ENCODE data around the gene NCOA3. TPM values are rescaled to one million over a fixed set of nuclear protein-coding genes. Genes with fewer than 3 reads are reported as not detected.

Gene NCOA3
- total RNA-seq, 1 experiment from 2014 or later = 60.3 TPM

DNA sequence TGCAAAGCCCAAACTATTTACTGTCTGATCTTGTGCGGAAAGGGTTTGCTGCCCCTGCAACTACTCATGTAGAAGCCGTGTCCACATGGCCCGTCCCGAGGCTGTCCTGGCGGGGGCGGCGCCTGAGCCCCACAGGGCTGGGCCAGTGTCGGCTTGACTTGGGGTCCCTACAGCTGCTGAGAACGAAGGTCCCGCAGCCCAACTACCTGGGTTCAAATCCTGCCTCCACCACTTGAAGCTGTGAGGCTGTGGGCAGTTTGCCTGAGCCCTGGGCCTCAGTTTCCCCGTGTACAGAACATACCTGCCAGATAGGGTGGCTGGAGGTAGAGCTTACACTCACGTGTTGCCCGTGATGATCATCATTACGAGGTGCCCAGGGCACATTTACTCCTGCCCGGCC lies 172.5 kb downstream of the NCOA3 start:
- Mint-ChIP-seq H3K27me3 (ENCODE audit: unreplicated experiment) (no peaks in the 10 kb centered on the region), H3K36me3 (ENCODE audit: insufficient read depth, unreplicated experiment) (peaks cover 10% of the 10 kb centered on the region), H3K4me3 (ENCODE audit: low read depth, unreplicated experiment) (no peak overlapping the region), H3K9me3 (ENCODE audit: low read depth, unreplicated experiment) (no peaks in the 10 kb centered on the region), H3K4me1 (ENCODE audit: low read depth, unreplicated experiment) (no peaks in the 10 kb centered on the region), H3K27ac (ENCODE audit: unreplicated experiment) (no peak overlapping the region)
- CTCF ChIA-PET = interaction anchor here (1.3 kb wide), 1 partner anchor 10 kb away, joined by 3 read pairs; no protein-coding TSS in a partner anchor
- TF ChIP-seq, protein P1, sequence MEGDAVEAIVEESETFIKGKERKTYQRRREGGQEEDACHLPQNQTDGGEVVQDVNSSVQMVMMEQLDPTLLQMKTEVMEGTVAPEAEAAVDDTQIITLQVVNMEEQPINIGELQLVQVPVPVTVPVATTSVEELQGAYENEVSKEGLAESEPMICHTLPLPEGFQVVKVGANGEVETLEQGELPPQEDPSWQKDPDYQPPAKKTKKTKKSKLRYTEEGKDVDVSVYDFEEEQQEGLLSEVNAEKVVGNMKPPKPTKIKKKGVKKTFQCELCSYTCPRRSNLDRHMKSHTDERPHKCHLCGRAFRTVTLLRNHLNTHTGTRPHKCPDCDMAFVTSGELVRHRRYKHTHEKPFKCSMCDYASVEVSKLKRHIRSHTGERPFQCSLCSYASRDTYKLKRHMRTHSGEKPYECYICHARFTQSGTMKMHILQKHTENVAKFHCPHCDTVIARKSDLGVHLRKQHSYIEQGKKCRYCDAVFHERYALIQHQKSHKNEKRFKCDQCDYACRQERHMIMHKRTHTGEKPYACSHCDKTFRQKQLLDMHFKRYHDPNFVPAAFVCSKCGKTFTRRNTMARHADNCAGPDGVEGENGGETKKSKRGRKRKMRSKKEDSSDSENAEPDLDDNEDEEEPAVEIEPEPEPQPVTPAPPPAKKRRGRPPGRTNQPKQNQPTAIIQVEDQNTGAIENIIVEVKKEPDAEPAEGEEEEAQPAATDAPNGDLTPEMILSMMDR (IDR thresholded peaks at IDR 0.05; ENCODE audit: unreplicated experiment) = no peak
- intact Hi-C loops (cut with micrococcal nuclease; ENCODE audit: unreplicated experiment) = no loop called here
- DNase-seq = no peak
- no TSS peak for BruUV-seq (replicated peaks)

DNA sequence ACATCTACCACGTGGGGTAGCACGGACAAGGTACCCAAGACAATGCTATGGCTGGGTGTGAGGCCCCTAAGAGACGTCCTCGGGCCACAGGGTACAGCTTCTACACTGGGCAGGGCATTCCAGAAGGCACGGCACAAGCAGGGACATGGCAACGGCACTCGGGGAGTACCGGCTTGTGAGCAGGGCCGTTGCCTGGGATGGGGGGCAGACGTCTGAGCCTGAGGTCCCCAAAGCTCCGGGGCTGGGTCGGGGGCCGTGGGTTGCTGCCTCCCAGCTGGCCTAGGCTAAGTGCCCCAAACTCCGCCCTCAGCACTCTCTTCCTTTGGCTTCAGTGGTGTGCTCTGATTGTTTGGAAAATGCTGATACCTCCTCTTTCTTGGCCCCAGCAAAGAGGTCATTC lies 173.0 kb downstream of the NCOA3 start:
- Mint-ChIP-seq H3K27ac (ENCODE audit: unreplicated experiment) (no peak overlapping the region), H3K9me3 (ENCODE audit: low read depth, unreplicated experiment) (no peaks in the 10 kb centered on the region), H3K36me3 (ENCODE audit: insufficient read depth, unreplicated experiment) (peaks cover 10% of the 10 kb centered on the region), H3K27me3 (ENCODE audit: unreplicated experiment) (no peaks in the 10 kb centered on the region), H3K4me1 (ENCODE audit: low read depth, unreplicated experiment) (no peaks in the 10 kb centered on the region), H3K4me3 (ENCODE audit: low read depth, unreplicated experiment) (no peak overlapping the region)
- DNase-seq = no peak
- intact Hi-C loops (cut with micrococcal nuclease; ENCODE audit: unreplicated experiment) = loop anchor here (5.0 kb wide), 2 partner anchors 623 to 948 kb away; no protein-coding TSS in a partner anchor
- CTCF ChIA-PET = interaction anchor here (1.3 kb wide), 1 partner anchor 11 kb away, joined by 3 read pairs; no protein-coding TSS in a partner anchor
- TF ChIP-seq, protein P1 (IDR thresholded peaks at IDR 0.05; ENCODE audit: unreplicated experiment) = no peak
- no TSS peak for BruUV-seq (replicated peaks)

DNA sequence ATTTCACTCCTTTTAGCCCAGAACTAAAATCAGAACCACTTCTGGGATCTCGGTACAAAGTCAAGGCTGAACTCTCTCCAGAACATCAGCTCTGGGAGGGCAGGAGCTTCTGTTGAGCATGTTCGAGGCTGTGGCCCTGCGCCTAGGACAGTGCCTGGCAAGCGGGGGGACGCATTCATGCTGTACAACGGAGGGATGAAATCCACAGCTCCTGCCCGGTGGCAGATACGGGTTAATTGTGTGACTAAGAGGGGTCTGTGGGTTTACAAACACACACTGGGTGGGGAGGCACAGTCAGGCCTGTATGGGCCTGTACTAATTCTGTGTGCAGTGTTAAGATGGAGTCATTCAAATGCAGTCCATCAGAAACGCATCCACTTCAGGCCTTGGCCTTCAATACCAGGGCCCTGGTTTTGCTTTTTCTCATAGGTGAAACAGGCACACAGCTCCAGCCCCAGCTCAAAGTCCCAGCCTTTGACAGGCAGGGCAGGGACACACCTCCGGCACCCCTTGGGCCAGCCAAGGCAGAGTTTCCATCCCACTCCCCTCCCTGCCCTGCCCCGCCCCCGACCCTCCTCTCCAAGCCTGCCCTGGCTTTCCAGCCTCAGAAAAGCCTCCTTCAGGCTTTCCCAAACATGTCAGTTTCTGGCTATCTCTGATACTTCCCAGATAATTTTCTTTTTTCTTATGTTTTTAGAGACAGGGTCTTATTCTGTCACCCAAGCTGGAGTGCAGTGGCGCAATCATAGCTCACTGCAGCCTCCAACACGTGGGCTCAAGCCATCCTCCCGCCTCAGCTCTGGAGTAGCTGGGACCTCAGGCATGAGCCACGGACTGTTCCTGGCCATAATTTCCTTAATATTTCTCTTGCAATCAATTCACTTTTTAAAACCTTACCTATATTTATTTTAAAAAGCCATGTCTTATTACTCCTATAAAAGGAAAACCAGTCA lies 173.8 kb downstream of the NCOA3 start:
- Mint-ChIP-seq H3K4me3 (ENCODE audit: low read depth, unreplicated experiment) (no peak overlapping the region), H3K4me1 (ENCODE audit: low read depth, unreplicated experiment) (no peaks in the 10 kb centered on the region), H3K27ac (ENCODE audit: unreplicated experiment) (no peak overlapping the region), H3K9me3 (ENCODE audit: low read depth, unreplicated experiment) (no peaks in the 10 kb centered on the region), H3K27me3 (ENCODE audit: unreplicated experiment) (no peaks in the 10 kb centered on the region), H3K36me3 (ENCODE audit: insufficient read depth, unreplicated experiment) (peaks cover 6% of the 10 kb centered on the region)
- no peak for DNase-seq
- no TSS peak for BruUV-seq (replicated peaks)
- CTCF ChIA-PET = interaction anchor here (0.9 to 1.3 kb wide), 2 partner anchors 12 to 1205 kb away, joined by 3 to 4 read pairs; no protein-coding TSS in a partner anchor
- intact Hi-C loops (cut with micrococcal nuclease; ENCODE audit: unreplicated experiment) = loop anchor here (5.0 kb wide), 2 partner anchors 622 to 947 kb away; no protein-coding TSS in a partner anchor
- TF ChIP-seq, protein P1 (IDR thresholded peaks at IDR 0.05; ENCODE audit: unreplicated experiment) = no peak

DNA sequence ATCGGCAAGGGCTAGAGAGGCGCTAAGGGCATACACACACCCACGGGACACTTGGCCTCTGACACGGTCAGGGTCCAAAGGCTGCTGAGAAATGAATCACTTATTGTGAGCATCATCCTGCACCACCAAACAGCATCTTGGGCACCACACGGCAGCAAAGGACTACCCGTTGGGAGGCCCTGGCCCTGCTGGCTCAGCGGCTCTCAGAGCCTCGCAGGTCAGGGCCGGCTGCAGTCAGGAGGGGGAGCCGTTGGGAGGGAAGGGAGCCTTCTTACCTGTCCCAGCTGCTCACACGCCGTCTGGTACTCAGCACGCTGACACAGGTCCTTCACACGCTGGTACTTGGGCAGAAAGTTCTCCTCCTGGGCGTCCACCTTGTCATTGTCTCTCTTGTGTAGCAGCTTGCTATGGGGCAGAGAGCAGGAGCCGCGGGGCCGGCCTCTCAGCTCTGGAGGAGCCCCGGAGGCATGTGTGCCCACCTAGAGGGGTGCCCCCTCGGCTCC lies 174.6 kb downstream of the NCOA3 start:
- Mint-ChIP-seq H3K4me1 (ENCODE audit: low read depth, unreplicated experiment) (no peaks in the 10 kb centered on the region), H3K9me3 (ENCODE audit: low read depth, unreplicated experiment) (no peaks in the 10 kb centered on the region), H3K4me3 (ENCODE audit: low read depth, unreplicated experiment) (no peak overlapping the region), H3K27ac (ENCODE audit: unreplicated experiment) (no peak overlapping the region), H3K36me3 (ENCODE audit: insufficient read depth, unreplicated experiment) (peaks cover 5% of the 10 kb centered on the region), H3K27me3 (ENCODE audit: unreplicated experiment) (no peaks in the 10 kb centered on the region)
- CTCF ChIA-PET = interaction anchor here (0.9 kb wide), 1 partner anchor 1204 kb away, joined by 4 read pairs; no protein-coding TSS in a partner anchor
- intact Hi-C loops (cut with micrococcal nuclease; ENCODE audit: unreplicated experiment) = loop anchor here (5.0 kb wide), 2 partner anchors 621 to 946 kb away; no protein-coding TSS in a partner anchor
- DNase-seq = no peak
- TF ChIP-seq, protein P1 (IDR thresholded peaks at IDR 0.05; ENCODE audit: unreplicated experiment) = no peak
- BruUV-seq (replicated peaks) = no TSS peak
